ENCODE results near the gene PITPNC1.
"Not testable (repeated sequence)": the region's sequence is repeated elsewhere in the genome, so short reads cannot be mapped to it uniquely, and the experiment has no call there.

The PITPNC1 gene

DNA sequence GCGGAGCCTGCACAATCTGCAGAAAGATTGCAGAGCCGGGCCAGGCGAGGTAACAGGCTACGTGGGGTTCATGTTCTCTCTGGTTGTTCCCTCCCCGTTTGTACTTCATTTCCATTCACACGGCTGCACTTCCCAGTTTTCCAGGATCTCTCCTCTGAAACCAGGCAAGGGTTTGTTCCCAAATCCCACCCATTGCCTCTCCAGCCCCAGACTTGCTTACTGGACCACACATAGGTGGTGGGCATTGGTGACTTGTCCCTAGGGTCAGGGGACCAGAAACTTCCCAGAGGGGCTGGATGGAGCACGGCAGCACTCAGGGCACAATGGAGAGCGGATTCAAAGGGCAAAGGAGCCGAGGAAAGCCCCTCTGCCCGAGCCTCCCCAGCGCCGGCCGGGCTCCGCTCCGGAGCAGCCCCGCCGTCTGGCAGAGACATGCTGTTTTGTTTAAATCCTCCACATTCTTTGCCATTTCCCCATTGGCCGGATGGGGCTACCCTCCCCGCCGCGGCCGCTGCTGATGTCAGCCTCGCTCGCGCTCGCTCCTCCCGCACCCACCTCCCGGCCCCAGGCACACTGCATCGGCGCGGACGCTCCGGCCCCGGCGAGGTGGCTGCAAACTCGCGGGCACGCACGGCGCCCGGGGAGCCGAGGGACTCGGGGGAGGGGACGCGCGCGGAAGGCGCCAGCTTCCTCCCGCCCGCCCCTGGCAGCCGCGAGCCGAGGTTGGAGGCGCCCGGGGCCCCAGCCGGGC is at the start of gene PITPNC1:
TSS of gene PITPNC1 (plus strand) at position 545 of the 751 bp plus-strand sequence.
- peak; percentile 93 for DNase-seq (ENCODE audit: low read depth)

DNA sequence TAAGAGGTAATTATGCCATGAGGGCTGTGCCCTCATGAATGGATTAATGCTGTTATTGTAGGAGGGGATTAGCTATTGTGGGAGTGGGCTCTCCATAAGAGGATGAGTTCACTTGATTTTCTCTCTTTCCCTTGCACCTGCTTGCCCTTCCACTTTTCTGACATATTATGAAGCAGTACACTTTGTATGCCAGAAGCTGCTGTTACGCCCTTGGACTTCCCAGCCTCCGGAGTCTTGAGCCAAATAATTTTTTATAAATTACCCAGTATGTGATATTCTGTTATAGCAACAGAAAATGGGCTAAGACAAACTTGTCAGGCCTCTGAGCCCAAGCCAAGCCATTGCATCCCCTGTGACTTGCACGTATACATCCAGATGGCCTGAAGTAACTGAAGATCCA is 49.1 kb upstream of the PITPNC1 start:
- DNase-seq (ENCODE audit: low read depth): no peak

DNA sequence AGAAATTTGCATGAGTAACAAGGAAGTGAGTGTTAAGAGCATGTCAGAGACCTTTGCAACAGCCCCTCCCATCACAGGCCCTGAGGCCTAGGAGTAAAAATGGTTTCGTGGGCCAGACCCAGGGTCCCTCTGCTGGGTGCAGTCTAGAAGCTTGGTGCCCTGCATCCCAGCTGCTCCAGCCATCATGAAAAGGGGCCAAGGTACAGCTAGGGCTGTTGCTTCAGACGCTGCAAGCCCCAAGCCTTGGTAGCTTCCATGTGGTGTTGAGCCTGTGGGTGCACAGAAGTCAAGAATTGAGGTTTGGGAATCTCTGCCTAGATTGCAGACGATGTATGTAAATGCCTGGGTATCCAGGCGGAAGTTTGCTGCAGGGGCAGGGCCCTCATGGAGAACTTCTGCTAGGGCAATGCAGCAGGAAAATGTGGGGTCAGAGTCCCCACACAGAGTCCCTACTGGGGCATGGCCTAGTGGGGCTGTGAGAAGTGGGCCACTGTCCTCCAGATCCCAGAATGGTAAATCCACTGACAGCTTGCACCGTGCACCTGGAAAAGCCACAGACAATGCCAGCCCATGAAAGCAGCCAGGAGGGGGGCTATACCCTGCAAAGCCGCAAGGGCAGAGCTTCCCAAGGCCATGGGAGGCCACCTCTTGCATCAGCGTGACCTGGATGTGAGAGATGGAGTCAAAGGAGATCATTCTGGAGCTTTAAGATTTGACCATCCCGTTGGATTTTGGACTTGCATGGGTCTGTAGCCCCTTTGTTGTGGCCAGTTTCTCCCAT is 45.5 kb upstream of the PITPNC1 start:
- DNase-seq (ENCODE audit: low read depth): peak; percentile 26

DNA sequence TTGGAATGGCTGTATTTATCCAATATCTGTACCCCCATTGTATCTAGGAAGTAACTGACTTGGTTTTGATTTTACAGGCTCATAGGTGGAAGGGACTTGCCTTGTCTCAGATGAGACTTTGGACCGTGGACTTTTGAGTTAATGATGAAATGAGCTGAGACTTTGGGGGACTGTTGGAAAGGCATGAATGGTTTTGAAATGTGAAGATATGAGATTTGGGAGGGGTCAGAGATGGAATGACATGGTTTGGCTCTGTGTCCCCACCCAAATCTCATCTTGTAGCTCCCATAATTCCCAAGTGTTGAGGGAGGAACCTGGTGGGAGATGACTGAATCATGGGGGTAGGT is 44.9 kb upstream of the PITPNC1 start:
- DNase-seq (ENCODE audit: low read depth): not testable (repeated sequence)

DNA sequence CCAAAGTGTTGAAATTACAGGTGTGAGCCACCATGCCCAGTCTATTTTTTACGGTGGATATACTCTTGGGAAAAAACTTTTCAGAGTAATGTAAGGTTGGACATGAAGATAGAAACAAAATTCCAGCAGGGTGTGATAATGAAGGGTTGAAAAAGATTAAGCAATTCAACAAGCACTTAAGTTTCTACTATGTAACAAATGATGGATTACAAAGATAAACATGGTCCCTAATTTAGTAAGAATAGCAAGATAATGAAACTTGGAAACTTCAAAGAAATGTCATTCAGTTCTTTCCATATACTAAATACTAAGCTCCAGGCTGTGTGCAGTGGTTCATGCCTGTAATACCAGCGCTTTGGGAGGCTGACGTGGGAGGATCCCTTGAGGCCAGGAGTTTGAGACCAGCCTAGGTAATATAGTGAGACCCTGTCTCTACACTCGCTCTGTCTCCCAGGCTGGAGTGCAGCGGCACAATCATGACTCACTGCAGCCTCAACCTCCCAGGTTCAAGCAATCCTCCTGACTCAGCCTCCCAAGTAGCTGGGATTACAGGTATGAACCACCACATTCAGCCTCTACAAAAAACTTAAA is 41.7 kb upstream of the PITPNC1 start:
- DNase-seq (ENCODE audit: low read depth): no peak

DNA sequence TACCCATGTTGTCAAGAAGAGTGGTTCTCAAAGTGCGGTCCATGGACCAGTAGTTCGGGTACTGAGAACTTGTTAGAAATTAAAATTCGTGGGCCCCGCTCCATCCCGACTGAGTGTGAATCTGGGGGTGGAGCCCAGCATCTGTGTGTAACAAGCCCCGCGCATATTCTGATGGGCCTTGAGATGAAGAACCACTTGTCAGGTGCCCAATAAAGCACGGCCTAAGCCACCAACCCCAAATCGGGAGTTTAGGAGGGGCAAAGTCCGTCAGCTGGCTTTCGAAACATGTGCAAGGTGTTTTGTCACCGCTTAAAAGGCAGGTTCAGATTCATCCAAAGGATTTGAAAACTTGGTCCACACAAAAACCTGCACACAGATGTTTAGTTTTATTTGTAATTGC is 40.2 kb upstream of the PITPNC1 start:
- no peak for DNase-seq (ENCODE audit: low read depth)

DNA sequence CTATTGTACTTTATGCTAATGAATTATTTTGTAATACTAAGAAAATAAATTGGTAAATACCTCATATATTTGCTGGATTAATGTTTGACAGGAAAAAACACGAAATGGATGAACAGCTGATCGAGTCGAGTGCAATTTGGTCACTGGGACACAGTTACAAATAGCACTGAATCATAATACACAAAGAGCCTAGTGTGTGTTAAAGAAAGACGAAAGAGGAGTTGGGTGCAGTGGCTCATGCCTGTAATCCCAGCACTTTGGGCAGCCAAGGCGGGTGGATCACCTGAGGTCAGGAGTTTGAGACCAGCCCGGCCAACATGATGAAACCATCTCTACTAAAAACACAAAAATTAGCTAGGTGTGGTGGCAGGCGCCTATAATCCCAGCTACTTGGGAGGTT is 38.7 kb upstream of the PITPNC1 start:
- DNase-seq (ENCODE audit: low read depth): not testable (repeated sequence)

DNA sequence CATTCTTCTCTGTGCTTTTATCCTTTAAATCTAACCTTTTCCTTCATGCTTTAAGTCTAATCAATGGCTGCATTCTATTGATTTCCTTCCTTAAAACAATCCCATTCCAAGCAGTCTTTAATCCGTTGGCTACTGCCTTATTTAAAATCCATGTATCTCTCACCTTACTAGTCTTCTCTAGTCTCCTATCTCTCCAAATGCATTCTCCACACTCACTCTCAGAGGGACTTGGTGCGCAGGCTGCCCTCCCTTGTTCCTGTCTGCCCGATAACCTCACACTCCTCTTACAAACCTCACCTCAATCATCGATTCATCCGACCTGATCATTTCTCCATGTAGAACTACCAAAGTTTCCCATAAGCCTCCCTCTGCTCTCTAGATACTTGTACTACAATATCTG is 33.8 kb upstream of the PITPNC1 start:
- no peak for DNase-seq (ENCODE audit: low read depth)

DNA sequence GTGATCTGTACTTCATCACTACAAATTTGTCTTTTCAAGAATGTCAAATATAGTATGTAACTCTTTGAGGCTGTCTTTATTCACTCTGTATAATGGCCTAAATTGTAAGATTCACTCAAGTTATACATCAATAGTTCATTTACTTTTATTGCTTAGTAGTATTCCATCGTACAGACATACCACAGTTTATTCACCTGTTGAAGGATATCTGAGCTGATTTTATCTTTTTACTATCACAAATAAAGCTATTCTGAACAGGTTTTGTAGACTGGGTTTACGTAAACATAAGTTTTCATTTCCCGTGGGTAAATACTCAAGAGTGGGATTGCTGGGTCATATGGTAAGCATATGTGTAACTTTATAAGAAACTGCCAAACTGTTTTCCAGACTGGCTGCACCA is 29.3 kb upstream of the PITPNC1 start:
- no peak for DNase-seq (ENCODE audit: low read depth)

DNA sequence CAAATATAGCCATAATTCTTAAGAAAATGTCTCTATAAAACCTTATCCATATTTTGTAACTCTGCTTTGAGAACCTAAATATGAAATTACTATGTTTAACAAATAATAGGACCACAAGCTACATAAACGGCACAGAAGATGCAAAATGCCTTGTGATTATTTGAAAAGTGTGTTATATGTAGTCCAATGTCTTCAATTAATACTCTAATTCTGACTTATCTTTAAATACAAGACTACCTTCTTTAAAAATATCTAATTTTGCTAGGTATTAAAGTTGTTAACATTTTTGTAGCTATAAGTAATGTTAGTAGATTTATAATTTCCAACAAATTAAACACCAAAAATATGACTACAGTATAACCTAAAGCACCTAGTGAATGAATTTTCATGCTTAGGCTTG is 27.7 kb upstream of the PITPNC1 start:
- no peak for DNase-seq (ENCODE audit: low read depth)

DNA sequence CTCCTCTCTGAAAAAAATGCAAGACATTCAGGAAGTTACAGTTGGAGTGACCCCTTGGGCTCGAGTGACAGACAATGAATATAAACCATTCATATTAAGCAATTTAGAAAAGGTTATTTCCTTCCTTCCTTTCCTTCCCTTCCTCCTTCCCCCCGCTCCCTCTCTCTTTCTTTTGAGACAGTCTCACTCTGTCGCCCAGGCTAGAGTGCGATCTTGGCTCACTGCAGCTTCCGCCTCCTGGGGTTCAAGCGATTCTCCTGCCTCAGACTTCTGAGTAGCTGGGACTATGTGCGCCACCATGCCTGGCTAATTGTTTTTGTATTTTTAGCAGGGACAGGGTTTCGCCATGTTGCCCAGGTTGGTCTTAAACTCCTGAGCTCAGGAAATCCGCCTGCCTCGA is 23.9 kb upstream of the PITPNC1 start:
- DNase-seq (ENCODE audit: low read depth): no peak

DNA sequence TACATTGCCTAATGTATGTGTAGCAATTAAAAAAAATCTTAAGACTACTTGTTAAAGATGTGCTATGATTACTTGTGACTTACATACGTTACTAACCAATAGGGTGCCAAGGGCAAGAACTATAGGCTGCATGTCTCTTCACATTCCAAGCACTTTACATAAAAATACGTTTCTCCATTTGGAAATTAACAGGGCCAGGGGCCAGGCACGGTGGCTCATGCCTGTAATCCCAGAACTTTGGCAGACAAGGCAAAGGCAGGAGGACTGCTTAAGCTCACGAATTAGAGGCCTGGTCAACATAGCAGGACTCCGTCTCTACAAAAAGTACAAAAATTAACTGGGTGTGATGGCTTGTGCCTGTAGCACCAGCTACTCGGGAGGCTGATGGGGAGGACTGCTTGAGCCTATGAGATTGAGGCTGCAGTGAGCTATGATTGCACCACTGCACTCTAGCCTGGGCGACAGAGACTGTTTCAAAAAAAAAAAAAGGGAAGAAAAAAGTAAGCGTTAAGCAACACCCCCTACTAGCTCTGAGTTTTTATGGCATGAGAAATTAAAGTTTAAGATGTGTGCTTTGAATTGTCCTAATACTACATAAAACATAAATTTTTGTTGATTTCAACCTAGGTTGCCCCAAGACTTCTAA is 23.0 kb upstream of the PITPNC1 start:
- no peak for DNase-seq (ENCODE audit: low read depth)

DNA sequence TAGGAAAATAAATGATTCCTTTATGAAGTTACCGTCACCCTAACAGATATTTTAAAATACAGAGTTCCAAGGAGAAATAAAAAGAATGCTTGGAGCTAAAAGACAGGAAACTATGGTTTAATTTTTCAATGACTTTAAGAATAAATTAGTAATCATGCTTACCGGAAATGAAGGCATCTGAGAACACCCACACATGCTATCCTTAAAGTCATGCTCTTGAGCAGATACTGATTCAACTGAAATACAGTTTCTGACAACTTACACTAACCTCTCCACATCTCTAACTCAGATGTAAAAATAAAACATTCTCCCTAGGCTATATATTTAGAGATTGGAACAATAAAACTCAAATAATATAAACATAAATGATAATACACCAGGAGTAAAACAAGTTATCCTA is 18.5 kb upstream of the PITPNC1 start:
- peak; percentile 29 for DNase-seq (ENCODE audit: low read depth)

DNA sequence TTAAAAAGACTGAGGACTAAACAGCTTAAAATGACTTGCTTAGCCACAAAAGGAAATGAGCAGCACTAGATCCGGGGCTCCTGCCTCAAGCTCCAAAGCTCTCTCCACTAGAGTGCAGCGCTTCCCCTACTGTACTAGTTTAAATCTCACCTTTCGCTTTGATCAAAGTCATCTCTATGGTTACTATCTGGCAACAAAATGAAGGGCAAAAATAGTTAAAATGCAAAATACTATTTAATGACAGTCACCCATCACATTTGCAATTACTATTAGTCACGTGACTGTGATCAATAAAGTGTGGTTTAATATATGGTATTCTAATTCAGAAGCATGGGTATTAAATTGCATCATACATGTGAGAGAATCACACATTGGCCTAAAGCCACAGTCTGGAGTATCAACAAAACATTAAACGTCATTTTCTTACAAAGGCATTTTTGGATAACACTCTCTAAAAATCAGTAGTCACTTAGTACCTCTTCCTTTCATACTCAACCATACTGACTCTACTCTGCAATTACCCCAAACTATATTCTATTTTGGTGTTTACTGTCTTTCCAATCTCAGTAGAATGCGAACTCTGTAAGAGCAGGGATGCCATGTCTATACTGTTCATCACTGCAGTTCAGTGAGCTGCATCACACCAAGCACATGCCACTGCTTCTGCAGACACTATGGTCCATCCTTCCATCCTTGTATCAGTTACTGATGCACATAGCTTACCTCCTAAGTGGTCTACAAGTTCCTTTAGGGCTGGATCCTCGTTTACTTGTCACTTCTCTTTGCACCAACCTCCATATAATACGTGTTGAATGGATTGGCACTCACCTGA is 16.9 kb upstream of the PITPNC1 start:
- peak; percentile 66 for DNase-seq (ENCODE audit: low read depth)

DNA sequence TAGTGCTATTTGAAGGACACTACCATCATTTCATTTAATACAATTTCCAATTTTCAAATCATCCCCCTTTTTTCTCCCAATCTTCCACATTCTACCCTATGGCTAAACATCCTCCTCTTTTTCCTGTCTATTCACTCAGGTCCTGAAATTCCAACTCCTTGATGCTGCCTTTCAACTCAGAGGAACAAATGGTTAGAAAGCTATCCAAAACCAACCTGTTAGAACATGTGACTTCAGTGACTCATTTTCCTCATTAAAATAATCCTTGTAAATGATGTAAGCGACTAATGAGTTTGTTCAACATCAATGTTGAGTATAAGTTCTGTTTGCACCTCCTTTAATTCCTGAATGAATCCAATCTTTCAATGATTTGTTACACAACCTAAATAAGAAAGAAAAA is 16.2 kb upstream of the PITPNC1 start:
- DNase-seq (ENCODE audit: low read depth): no peak

DNA sequence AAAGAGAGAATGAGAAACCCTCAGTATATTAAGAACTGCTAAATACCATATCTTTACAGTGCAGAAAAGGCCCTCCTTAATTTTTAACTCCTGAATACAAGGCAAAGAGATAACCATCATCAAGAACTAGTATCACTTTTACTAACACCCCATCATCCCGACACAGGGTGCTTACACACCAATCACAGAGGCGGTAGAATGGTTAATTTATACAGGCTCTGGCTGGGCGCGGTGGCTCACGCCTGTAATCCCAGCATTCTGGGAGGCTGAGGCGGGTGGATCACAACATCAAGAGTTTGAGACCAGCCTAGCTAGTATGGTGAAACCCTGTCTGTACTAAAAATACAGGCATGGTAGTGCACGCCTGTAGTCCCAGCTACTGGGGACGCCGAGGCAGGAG is 14.9 kb upstream of the PITPNC1 start:
- no peak for DNase-seq (ENCODE audit: low read depth)

DNA sequence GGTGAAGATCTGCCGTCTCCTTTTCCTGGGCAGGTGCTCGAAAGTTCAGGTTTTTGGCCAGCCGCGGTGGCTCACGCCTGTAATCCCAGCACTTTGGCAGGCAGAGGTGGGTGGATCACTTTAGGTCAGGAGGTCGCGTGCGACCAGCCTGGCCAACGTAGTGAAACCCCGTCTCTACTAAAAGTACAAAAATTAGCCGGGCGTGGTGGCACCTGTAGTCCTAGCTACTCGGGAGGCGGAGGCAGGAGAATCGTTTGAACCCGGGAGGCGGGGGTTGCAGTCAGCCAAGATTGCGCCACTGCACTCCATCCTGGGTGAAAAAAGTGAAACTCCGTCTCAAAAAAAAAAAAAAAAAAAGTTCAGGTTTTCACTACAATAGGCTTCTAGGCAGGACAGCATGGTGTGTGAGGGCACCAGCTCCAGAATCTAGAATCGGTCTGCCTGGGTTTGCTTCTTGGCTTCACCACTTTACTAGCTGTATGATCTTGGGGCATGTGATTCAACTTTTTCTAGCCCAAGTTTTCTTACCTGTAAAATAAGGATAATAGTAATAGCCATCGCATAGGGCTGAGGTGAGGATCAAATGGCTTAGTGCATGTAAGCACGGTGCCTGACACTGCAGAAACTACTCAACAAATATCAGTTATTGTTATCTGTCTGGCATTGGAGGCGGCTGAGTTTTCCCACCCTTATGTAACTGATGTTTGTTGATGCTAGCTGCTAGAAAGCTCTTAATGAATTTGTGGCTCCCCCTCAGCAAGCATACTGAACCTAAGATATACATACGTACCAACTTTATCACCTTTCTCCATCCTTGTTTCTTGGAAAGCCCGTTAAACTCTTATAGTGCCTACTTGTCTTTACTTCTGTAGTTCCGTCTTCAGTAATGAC is 12.0 kb upstream of the PITPNC1 start:
- no peak for DNase-seq (ENCODE audit: low read depth)

DNA sequence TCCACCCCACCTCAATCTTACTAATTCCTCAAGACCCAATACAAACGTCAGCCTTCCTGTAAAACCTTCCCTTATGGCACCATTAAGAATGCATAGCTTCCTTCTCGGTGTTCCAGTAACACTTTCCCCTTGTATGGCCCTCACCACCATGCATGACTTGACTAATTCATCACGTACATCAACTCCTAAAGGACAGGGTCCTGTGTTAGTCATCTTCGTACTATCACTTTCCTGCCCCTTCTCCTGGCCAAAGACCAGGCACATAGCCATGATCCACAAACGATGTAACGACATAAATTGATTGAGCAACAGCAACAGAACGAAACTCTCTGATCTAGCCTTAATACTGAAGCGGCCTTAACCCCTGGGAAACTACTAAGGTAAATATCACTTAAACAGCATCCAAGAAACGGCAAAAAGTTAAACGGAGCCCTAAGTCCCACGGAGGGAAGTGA is 11.3 kb upstream of the PITPNC1 start:
- DNase-seq (ENCODE audit: low read depth): peak; percentile 79

DNA sequence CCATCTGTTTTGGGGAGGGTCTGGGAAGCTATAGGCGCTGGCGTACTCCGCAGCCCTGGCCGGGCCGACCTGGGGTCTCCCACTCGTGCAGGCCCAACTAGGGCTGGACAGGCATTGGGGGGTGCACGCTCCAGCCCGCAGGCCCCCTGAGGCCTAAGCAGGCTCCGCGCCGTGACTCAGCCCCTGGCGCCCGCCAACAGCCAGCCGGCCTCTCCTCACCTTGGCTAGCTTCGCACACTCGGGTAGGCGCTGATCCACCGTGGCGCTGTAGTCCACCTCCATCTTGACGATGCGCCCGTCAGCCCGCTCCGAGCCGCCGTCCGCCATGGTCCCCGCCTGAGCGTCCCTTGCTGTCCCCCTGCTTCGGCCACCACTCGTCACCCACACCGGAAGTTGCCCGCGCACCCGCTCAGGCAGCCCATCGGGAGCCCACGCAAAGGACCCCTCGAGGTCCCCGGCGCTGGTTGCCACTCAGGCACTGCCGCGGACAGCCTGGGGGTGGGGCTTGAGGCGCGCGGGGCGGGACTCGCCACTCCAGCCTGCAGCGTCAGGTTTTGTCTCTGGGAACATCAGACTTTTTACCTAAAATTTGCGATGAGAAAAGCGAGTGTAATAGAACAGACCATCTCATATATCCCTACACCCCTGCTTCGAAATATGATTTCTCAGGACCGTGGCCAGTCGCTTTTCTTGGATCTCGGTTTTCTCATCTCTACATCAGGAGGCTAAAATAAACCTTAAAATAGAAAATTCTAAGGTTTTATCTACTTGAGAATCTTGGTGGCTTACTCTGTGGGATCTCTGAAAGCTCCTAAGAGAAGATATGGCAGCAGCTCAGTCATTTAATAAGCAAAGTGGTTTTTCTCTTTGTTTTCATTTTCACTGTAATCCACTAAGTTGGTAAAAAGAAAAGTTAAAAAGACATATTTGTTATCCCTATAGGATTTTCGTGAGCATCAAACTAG is 10.6 kb upstream of the PITPNC1 start, which contains the start of gene PSMD12:
TSS of gene PSMD12 (minus strand) at position 385 of the 965 bp plus-strand sequence. CDS start at position 327, 58 bp downstream.
- peak; percentile 95 for DNase-seq (ENCODE audit: low read depth)

All from ELR (cell line).